ENCODE measurements around the gene SOBP. TPM values are rescaled to one million over a fixed set of nuclear protein-coding genes. Genes with fewer than 3 reads are reported as not detected.
"Not testable (repeated sequence)": the region's sequence is repeated elsewhere in the genome, so short reads cannot be mapped to it uniquely, and the experiment has no call there.

The SOBP gene
- total and polyA plus RNA-seq, 2 donors (not counting 1 experiment from before 2014, with no cell fraction given) = 0.82 to 1.5 TPM

DNA sequence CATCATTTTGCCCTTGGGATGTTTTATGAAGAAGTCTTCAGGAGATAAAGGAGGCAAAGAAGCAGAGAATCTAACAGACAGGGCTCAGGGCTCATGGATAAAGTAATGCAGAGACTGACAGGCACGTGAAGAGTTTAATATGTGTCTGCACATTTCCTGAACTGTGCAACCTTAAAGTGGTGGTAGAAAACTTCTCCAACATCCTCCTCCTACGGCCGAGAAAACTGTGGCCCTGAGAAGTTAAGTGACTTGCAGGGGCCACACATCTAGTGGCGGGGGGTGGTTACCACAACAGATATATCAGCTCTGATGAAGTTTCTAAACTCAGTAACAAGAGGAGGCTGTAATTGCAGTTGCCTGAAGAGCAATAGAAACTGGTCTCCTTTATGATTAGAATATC lies 61.0 kb downstream of the SOBP start:
- Mint-ChIP-seq H3K4me3 (peak overlapping the region; percentile 49), H3K27me3 (no peaks in the 10 kb centered on the region), H3K27ac (peak overlapping the region; percentile 34), H3K4me1 (peaks cover 18% of the 10 kb centered on the region), H3K9me3 (ENCODE audit: insufficient read depth) (no peaks in the 10 kb centered on the region)
- H3K27me3 ChIP-seq (replicated peaks in 1 of 4; ENCODE audit: control extremely low read depth in 1 of 4, control insufficient read depth in 3 of 4, insufficient read depth in 4 of 4, low read length in 3 of 4) = no peaks in the 10 kb centered on the region
- no peaks in the 10 kb centered on the region for H4K20me1 ChIP-seq (ENCODE audit: control insufficient read depth, insufficient read depth, low read length, poor library complexity, severe bottlenecking)
- H3K9me3 ChIP-seq (ENCODE audit: control extremely low read depth in 1 of 3, control insufficient read depth in 2 of 3, insufficient read depth in 1 of 3, low read length in 2 of 3) = no peaks in the 10 kb centered on the region
- H3K9ac ChIP-seq (ENCODE audit: low read length) = peak overlapping the region; percentile 16
- H3K4me2 ChIP-seq (replicated peaks; ENCODE audit: low read depth, low read length, poor library complexity, severe bottlenecking) = peak overlapping the region; percentile 48
- no peak overlapping the region for H3K4me3 ChIP-seq (ENCODE audit: control extremely low read depth in 1 of 5, extremely low read depth in 1 of 5, insufficient read depth in 1 of 5, low read depth in 2 of 5, low read length in 4 of 5)
- intact Hi-C loops (cut with micrococcal nuclease) = no loop called here
- no peaks in the 10 kb centered on the region for H3K36me3 ChIP-seq (replicated peaks in 1 of 2; ENCODE audit: control extremely low read depth in 1 of 2, control insufficient read depth in 1 of 2, extremely low read depth in 1 of 2, insufficient read depth in 2 of 2, low read length in 1 of 2)
- WGBS (ENCODE audit: insufficient coverage) = no CpG with 5 or more reads among the region's 4 CpGs
- TF ChIP-seq EZH2 (IDR thresholded peaks at IDR 0.05; ENCODE audit: borderline replicate concordance, insufficient read depth, low read depth, low read length, poor library complexity, severe bottlenecking) = no peak
- TF ChIP-seq, protein P1, sequence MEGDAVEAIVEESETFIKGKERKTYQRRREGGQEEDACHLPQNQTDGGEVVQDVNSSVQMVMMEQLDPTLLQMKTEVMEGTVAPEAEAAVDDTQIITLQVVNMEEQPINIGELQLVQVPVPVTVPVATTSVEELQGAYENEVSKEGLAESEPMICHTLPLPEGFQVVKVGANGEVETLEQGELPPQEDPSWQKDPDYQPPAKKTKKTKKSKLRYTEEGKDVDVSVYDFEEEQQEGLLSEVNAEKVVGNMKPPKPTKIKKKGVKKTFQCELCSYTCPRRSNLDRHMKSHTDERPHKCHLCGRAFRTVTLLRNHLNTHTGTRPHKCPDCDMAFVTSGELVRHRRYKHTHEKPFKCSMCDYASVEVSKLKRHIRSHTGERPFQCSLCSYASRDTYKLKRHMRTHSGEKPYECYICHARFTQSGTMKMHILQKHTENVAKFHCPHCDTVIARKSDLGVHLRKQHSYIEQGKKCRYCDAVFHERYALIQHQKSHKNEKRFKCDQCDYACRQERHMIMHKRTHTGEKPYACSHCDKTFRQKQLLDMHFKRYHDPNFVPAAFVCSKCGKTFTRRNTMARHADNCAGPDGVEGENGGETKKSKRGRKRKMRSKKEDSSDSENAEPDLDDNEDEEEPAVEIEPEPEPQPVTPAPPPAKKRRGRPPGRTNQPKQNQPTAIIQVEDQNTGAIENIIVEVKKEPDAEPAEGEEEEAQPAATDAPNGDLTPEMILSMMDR (IDR thresholded peaks at IDR 0.05) = no peak
- H3K79me2 ChIP-seq (ENCODE audit: control insufficient read depth, insufficient read depth, low read length) = no peaks in the 10 kb centered on the region
- peaks cover 15 to 16% of the 10 kb centered on the region in 2 donors for H3K4me1 ChIP-seq (ENCODE audit: control insufficient read depth in 2 of 2, insufficient read depth in 2 of 2, low read length in 2 of 2)
- no peak for ATAC-seq (ENCODE audit: low read depth)
- ChIA-PET CTCF (no interaction called here), POLR2A (no interaction called here)
- no peak overlapping the region for H3K27ac ChIP-seq (ENCODE audit: low read length in 2 of 2)
- DNase-seq = no peak
- H2AFZ ChIP-seq (ENCODE audit: insufficient read depth, low read depth, low read length, poor library complexity, severe bottlenecking) = no peak overlapping the region

DNA sequence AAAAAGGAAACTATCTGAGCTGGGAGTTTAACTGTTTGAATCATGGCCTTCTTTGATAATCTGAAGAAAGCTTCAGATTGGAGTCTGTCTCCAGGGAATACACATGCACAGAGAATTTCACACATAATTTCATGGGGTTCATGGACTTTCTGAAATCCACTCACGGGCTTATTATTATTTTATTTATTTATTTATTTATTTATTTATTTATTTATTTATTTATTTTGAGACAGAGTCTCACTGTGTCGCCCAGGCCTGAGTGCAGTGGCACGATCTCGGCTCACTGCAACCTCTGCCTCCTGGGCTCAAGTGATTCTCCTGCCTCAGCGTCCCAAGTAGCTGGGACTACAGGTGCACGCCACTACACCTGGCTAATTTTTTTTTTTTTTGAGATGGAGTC lies 63.2 kb downstream of the SOBP start:
- H3K36me3 ChIP-seq (replicated peaks in 1 of 2; ENCODE audit: control extremely low read depth in 1 of 2, control insufficient read depth in 1 of 2, extremely low read depth in 1 of 2, insufficient read depth in 2 of 2, low read length in 1 of 2); H3K79me2 ChIP-seq (ENCODE audit: control insufficient read depth, insufficient read depth, low read length); H2AFZ ChIP-seq (ENCODE audit: insufficient read depth, low read depth, low read length, poor library complexity, severe bottlenecking); H3K27ac ChIP-seq (ENCODE audit: low read length in 2 of 2); H3K4me3 Mint-ChIP-seq; H3K4me2 ChIP-seq (replicated peaks; ENCODE audit: low read depth, low read length, poor library complexity, severe bottlenecking); POLR2A ChIA-PET; DNase-seq; H3K27me3 Mint-ChIP-seq; intact Hi-C loops (cut with micrococcal nuclease); H3K9ac ChIP-seq (ENCODE audit: low read length); CTCF ChIA-PET; H3K9me3 ChIP-seq (ENCODE audit: control extremely low read depth in 1 of 3, control insufficient read depth in 2 of 3, insufficient read depth in 1 of 3, low read length in 2 of 3); H3K9me3 Mint-ChIP-seq (ENCODE audit: insufficient read depth); ATAC-seq (ENCODE audit: low read depth); H3K27ac Mint-ChIP-seq; H4K20me1 ChIP-seq (ENCODE audit: control insufficient read depth, insufficient read depth, low read length, poor library complexity, severe bottlenecking); H3K27me3 ChIP-seq (replicated peaks in 1 of 4; ENCODE audit: control extremely low read depth in 1 of 4, control insufficient read depth in 3 of 4, insufficient read depth in 4 of 4, low read length in 3 of 4); H3K4me3 ChIP-seq (ENCODE audit: control extremely low read depth in 1 of 5, extremely low read depth in 1 of 5, insufficient read depth in 1 of 5, low read depth in 2 of 5, low read length in 4 of 5): not testable (repeated sequence)
- H3K4me1 Mint-ChIP-seq = peaks cover 22% of the 10 kb centered on the region
- H3K4me1 ChIP-seq (ENCODE audit: control insufficient read depth in 2 of 2, insufficient read depth in 2 of 2, low read length in 2 of 2) = peaks cover 15 to 19% of the 10 kb centered on the region in 2 donors
- 100% methylated on average over 2 of the region's 6 CpGs for WGBS (ENCODE audit: insufficient coverage)
